Lung (tissue), 12 donors: ENCODE results near the gene DRICH1. TPM values are rescaled to one million over a fixed set of nuclear protein-coding genes. Genes with fewer than 3 reads are reported as not detected.

Source experiments
- ATAC-seq: fragments of 200-7000 bp; cut with Tn5 transposase; one replicate; pipeline ENCODE4 v1.9.1; 2020; ENCODE audit warnings: moderate number of reproducible peaks; ENCODE audit not compliant: insufficient read depth, low FRiP score
- DNase-seq, 3 donors: peaks; one replicate each; pipeline ENCODE4 v3.0.0-alpha.2; 2013 to 2017
- H3K27ac ChIP-seq, 2 donors: one replicate each; pipeline ENCODE4 v1.5.1; 2013; ENCODE audit warnings: mild to moderate bottlenecking in 2 of 2, moderate library complexity in 2 of 2, control low read depth in 1 of 2, inconsistent platforms in 1 of 2, low read depth in 1 of 2, low read length in 1 of 2
- H3K27me3 ChIP-seq, 3 donors: one replicate each; pipeline ENCODE4 v1.5.1; 2013; ENCODE audit warnings: low read length in 2 of 3; ENCODE audit not compliant: control insufficient read depth in 3 of 3, insufficient read depth in 3 of 3
- H3K36me3 ChIP-seq, 4 donors: one replicate each; pipeline ENCODE4 v1.5.1; 2013; ENCODE audit warnings: low read length in 4 of 4, mild to moderate bottlenecking in 1 of 4, moderate library complexity in 1 of 4; ENCODE audit not compliant: control insufficient read depth in 4 of 4, insufficient read depth in 4 of 4
- H3K4me1 ChIP-seq, 5 donors: one replicate each; pipeline ENCODE4 v1.5.1; 2013; ENCODE audit warnings: low read length in 5 of 5, mild to moderate bottlenecking in 2 of 5, moderate library complexity in 1 of 5; ENCODE audit not compliant: control insufficient read depth in 5 of 5, insufficient read depth in 5 of 5
- H3K4me3 ChIP-seq: one replicate; pipeline ENCODE4 v1.5.1; 2013; ENCODE audit warnings: mild to moderate bottlenecking, control low read depth, moderate library complexity
- H3K9ac ChIP-seq, 2 donors: one replicate each; pipeline ENCODE4 v1.5.1; 2013; ENCODE audit warnings: low read length in 2 of 2, control low read depth in 1 of 2; ENCODE audit not compliant: insufficient read depth in 1 of 2
- H3K9me3 ChIP-seq, 4 donors: one replicate each; pipeline ENCODE4 v1.5.1; 2013; ENCODE audit warnings: low read length in 3 of 4, mild to moderate bottlenecking in 1 of 4, moderate library complexity in 1 of 4; ENCODE audit not compliant: control insufficient read depth in 4 of 4, insufficient read depth in 3 of 4
- CTCF ChIP-seq: IDR thresholded peaks from 2 replicates; pipeline ENCODE4 v1.5.1; 2012; ENCODE audit warnings: mild to moderate bottlenecking; ENCODE audit errors: control extremely low read depth, extremely low read depth
- WGBS, 2 donors: extraction: QIAGEN DNeasy Blood & Tissue Kit; methylation state at CpG; one replicate each; pipeline ENCODE4 v1.1.7; 2013; 5-methylcytosine and 5-hydroxymethylcytosine counted together
- polyA plus RNA-seq, 2 donors: library from polyadenylated mRNA; stranded (reverse); fragments of 200-250 nt; gene quantifications; one replicate each; pipeline ENCODE4 v1.2.1, GENCODE V29; 2013
- total RNA-seq, 2 donors: library from RNA; depleted of rRNA in 1 of 2; stranded (reverse); fragments of >200 nt in 1 of 2; gene quantifications; one replicate each; pipeline ENCODE4 v1.2.1, GENCODE V29; 2014 to 2021
- donor health status: control.
- donor health status: control.
- donor health status: Bipolar disorder and iron deficiency.
- donor health status: healthy.
- donor health status: DM: yes; HTN: yes; CAD: no.

Gene DRICH1
- total and polyA plus RNA-seq, 4 donors: 0.15 to 0.86 (median 0.65) TPM

GRCh38 chr22:23579280-23579679 lies 52.8 kb downstream of the DRICH1 start:
- no peaks in the 10 kb centered on the region for H3K9me3 ChIP-seq
- no peak overlapping the region for H3K4me3 ChIP-seq
- ATAC-seq: no peak
- no peak overlapping the region for H3K27ac ChIP-seq
- WGBS, 2 donors: 45 to 80% methylated on average over 5 of the region's 5 CpGs
- no peaks in the 10 kb centered on the region for H3K27me3 ChIP-seq
- DNase-seq: no peak
- H3K9ac ChIP-seq: no peak overlapping the region
- no peaks in the 10 kb centered on the region for H3K4me1 ChIP-seq
- TF ChIP-seq CTCF: no peak
- no peaks in the 10 kb centered on the region for H3K36me3 ChIP-seq

- Histone ChIP-seq H3K4me1 (no peaks in the 10 kb centered on the region), H3K27ac (no peak overlapping the region), H3K36me3 (no peaks in the 10 kb centered on the region), H3K27me3 (no peaks in the 10 kb centered on the region), H3K9me3 (no peaks in the 10 kb centered on the region), H3K9ac (no peak overlapping the region), H3K4me3 (no peak overlapping the region)
- no peak for DNase-seq
- TF ChIP-seq CTCF: no peak
- no peak for ATAC-seq
- WGBS, 2 donors: 39 to 60% methylated on average over 11 of the region's 11 CpGs
Measured at GRCh38 chr22:23578306-23578705, 53.8 kb downstream of the DRICH1 start.

GRCh38 chr22:23576681-23577080 lies 55.4 kb downstream of the DRICH1 start:
- ATAC-seq: no peak
- H3K9ac ChIP-seq: no peak overlapping the region
- no peak overlapping the region for H3K27ac ChIP-seq
- H3K9me3 ChIP-seq: no peaks in the 10 kb centered on the region
- no peaks in the 10 kb centered on the region for H3K27me3 ChIP-seq
- 48 to 50% methylated on average over 5 of the region's 5 CpGs for WGBS, 2 donors
- no peaks in the 10 kb centered on the region for H3K4me1 ChIP-seq
- no peaks in the 10 kb centered on the region for H3K36me3 ChIP-seq
- no peak for TF ChIP-seq CTCF
- no peak overlapping the region for H3K4me3 ChIP-seq
- DNase-seq: no peak

GRCh38 chr22:23575601-23576000 lies 56.5 kb downstream of the DRICH1 start:
- H3K4me3 ChIP-seq: no peak overlapping the region
- no peaks in the 10 kb centered on the region for H3K27me3 ChIP-seq
- no peak for DNase-seq
- peaks cover 0 to 2% (median 0%) of the 10 kb centered on the region in 4 donors for H3K9me3 ChIP-seq
- no peak for TF ChIP-seq CTCF
- H3K4me1 ChIP-seq: no peaks in the 10 kb centered on the region
- H3K9ac ChIP-seq: no peak overlapping the region
- ATAC-seq: no peak
- WGBS, 2 donors: 89 to 94% methylated on average over 4 of the region's 4 CpGs
- H3K36me3 ChIP-seq: no peaks in the 10 kb centered on the region
- H3K27ac ChIP-seq: no peak overlapping the region
